Parathyroid adenoma (tissue), 2 donors: ENCODE results near the gene GORASP2.

Experiments
- H2AFZ ChIP-seq: fragments of 300-600 bp; sonication (generic); one replicate; pipeline ENCODE4 v1.7.0; 2017; ENCODE audit warnings: antibody characterized with exemption, mild to moderate bottlenecking
- H3K27ac ChIP-seq: fragments of 300-600 bp; sonication (generic); one replicate; pipeline ENCODE4 v1.7.0; 2017
- H3K27me3 ChIP-seq: fragments of 300-600 bp; sonication (generic); one replicate; pipeline ENCODE4 v1.7.0; 2017; ENCODE audit warnings: low read length; ENCODE audit not compliant: control insufficient read depth, insufficient read depth
- H3K36me3 ChIP-seq: fragments of 300-600 bp; sonication (generic); one replicate; pipeline ENCODE4 v1.7.0; 2017; ENCODE audit warnings: low read length; ENCODE audit not compliant: control insufficient read depth, insufficient read depth
- H3K4me1 ChIP-seq: fragments of 300-600 bp; sonication (generic); one replicate; pipeline ENCODE4 v1.7.0; 2017; ENCODE audit warnings: control low read depth
- H3K4me2 ChIP-seq: fragments of 300-600 bp; sonication (generic); one replicate; pipeline ENCODE4 v1.7.0; 2017; ENCODE audit warnings: low read length
- H3K4me3 ChIP-seq: fragments of 300-600 bp; sonication (generic); one replicate; pipeline ENCODE4 v1.7.0; 2017; ENCODE audit warnings: low read depth, low read length
- H3K79me2 ChIP-seq: fragments of 300-600 bp; sonication (generic); one replicate; pipeline ENCODE4 v1.7.0; 2017; ENCODE audit warnings: control low read depth
- H3K9ac ChIP-seq: fragments of 300-600 bp; sonication (generic); one replicate; pipeline ENCODE4 v1.7.0; 2017; ENCODE audit warnings: mild to moderate bottlenecking
- H3K9me3 ChIP-seq: fragments of 300-600 bp; sonication (generic); one replicate; pipeline ENCODE4 v1.7.0; 2017; ENCODE audit warnings: low read length; ENCODE audit not compliant: control insufficient read depth
- CTCF ChIP-seq: fragments of 300-600 bp; sonication (generic); IDR thresholded peaks from one replicate; pipeline ENCODE4 v1.7.0; 2017; ENCODE audit warnings: antibody characterized with exemption, mild to moderate bottlenecking
- donor health status: primary hyperparathyroidism.

Gene GORASP2

GRCh38 chr2:170966648-170967396 is 37.8 kb downstream of the GORASP2 start:
- Histone ChIP-seq H3K4me2 (no peak overlapping the region), H3K27ac (no peak overlapping the region), H3K36me3 (no peaks in the 10 kb centered on the region), H3K4me1 (no peaks in the 10 kb centered on the region), H3K9ac (no peak overlapping the region), H3K27me3 (no peaks in the 10 kb centered on the region), H3K9me3 (no peaks in the 10 kb centered on the region), H2AFZ (no peak overlapping the region), H3K4me3 (no peak overlapping the region), H3K79me2 (no peaks in the 10 kb centered on the region)
- peak; percentile 13 for TF ChIP-seq CTCF

- TF ChIP-seq CTCF = no peak
- Histone ChIP-seq H3K4me2 (no peak overlapping the region), H3K4me3 (no peak overlapping the region)
These were observed 38.5 kb downstream of the GORASP2 start for GRCh38 chr2:170967553-170967952.

GRCh38 chr2:170968205-170969003 is 39.4 kb downstream of the GORASP2 start:
- H3K4me1 ChIP-seq = peaks cover 2% of the 10 kb centered on the region
- no peaks in the 10 kb centered on the region for H3K9me3 ChIP-seq
- no peak overlapping the region for H3K27ac ChIP-seq
- H3K79me2 ChIP-seq = no peaks in the 10 kb centered on the region
- no peak for TF ChIP-seq CTCF
- no peak overlapping the region for H3K4me3 ChIP-seq
- no peaks in the 10 kb centered on the region for H3K36me3 ChIP-seq
- no peak overlapping the region for H3K4me2 ChIP-seq
- H3K27me3 ChIP-seq = no peaks in the 10 kb centered on the region
- H2AFZ ChIP-seq = no peak overlapping the region
- H3K9ac ChIP-seq = no peak overlapping the region

More at GRCh38 chr2:170967553-170967952, 38.5 kb downstream of the GORASP2 start:
- no peaks in the 10 kb centered on the region for H3K36me3 ChIP-seq
- H2AFZ ChIP-seq = no peak overlapping the region
- H3K9me3 ChIP-seq = no peaks in the 10 kb centered on the region
- H3K9ac ChIP-seq = no peak overlapping the region
- H3K27me3 ChIP-seq = no peaks in the 10 kb centered on the region
- no peaks in the 10 kb centered on the region for H3K79me2 ChIP-seq
- H3K27ac ChIP-seq = no peak overlapping the region
- no peaks in the 10 kb centered on the region for H3K4me1 ChIP-seq

GRCh38 chr2:170969030-170969429 is 40.0 kb downstream of the GORASP2 start:
- no peaks in the 10 kb centered on the region for H3K9me3 ChIP-seq
- H3K36me3 ChIP-seq = no peaks in the 10 kb centered on the region
- no peak overlapping the region for H3K27ac ChIP-seq
- H3K9ac ChIP-seq = no peak overlapping the region
- peaks cover 2% of the 10 kb centered on the region for H3K4me1 ChIP-seq
- H3K27me3 ChIP-seq = no peaks in the 10 kb centered on the region
- no peak overlapping the region for H3K4me3 ChIP-seq
- no peak overlapping the region for H2AFZ ChIP-seq
- no peaks in the 10 kb centered on the region for H3K79me2 ChIP-seq
- TF ChIP-seq CTCF = no peak
- no peak overlapping the region for H3K4me2 ChIP-seq
